Stimulated activated naive CD4-positive, alpha-beta T cell treated with Interleukin-2 at 50 U/mL for 16 hours (primary cell): ENCODE measurements around the gene ACAT1.
"Not testable (repeated sequence)": the region's sequence is repeated elsewhere in the genome, so short reads cannot be mapped to it uniquely, and the experiment has no call there.

Source experiments
- DNase-seq: peaks from one replicate; lab custom pipeline; 2025; lab: John Stamatoyannopoulos, UW

Gene ACAT1

DNA sequence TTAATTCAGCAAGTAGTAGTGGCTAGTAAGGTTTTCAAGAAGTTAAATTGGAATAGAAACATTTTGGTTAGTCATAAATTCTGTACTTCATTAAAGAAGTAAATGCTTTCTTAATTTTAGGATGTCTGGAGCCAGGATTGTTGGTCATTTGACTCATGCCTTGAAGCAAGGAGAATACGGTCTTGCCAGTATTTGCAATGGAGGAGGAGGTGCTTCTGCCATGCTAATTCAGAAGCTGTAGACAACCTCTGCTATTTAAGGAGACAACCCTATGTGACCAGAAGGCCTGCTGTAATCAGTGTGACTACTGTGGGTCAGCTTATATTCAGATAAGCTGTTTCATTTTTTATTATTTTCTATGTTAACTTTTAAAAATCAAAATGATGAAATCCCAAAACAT is 25.8 kb downstream of the ACAT1 start:
- DNase-seq = no peak

DNA sequence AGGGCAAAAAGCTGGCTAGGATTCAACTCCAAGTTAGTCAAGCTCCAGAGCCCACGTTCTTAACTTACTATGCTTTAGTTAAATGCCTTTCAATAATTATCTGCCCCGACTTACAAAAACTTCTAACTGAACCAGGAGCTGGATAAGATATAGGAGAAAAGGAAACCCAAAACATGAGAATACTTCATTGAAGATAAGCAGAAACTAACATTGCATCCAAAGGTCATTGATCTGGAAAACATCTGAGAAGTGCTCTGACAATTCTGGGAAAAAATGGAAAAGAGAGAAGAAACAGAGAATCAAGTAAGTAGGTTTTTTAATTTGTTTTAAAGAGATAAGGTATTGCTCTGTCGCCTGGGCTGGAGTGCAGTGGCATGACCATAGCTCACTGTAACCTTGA is 27.2 kb downstream of the ACAT1 start:
- no peak for DNase-seq

- no peak for DNase-seq
Observed at GRCh38 chr11:108154591-108154990, 33.2 kb downstream of the ACAT1 start.

GRCh38 chr11:108160970-108161566 is 39.7 kb downstream of the ACAT1 start:
- DNase-seq = no peak

- not testable (repeated sequence) for DNase-seq
Observed at GRCh38 chr11:108162878-108163277, 41.5 kb downstream of the ACAT1 start.

DNA sequence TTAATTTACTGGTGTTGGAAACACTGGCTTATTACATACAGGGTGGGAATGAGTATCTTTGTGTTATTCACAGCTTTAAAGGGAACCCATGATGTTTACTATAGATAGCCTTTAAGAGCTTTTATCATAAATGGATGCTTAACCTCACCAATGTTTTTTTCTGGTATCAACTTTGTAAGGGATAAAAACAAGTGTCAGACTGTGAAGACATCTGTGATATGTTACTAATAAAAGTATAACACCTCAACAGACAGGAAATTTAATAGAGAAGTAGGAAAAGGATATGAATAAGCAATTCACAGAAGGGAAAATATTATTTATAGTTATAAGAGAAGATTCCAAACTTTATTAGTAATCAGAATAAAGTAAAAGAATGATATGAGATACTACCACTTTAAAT is 46.3 kb downstream of the ACAT1 start:
- no peak for DNase-seq

DNA sequence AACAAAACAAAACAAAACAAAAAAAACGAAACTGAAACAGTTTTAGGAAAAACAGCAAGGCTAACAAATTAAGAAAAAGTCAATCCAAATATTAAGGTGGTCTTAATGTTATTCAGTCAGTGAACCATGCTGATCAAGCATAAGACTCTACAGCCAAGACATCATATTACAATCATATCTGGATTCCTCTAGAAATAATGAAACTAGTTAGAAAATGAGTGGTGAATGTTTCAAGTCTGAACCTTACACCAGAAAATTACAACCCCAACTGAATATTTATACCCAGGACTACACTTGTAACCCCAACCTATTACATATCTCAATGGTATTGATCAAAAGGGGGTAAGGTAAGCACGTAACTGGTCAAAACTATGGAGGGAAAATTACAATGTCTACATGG is 48.8 kb downstream of the ACAT1 start:
- no peak for DNase-seq

- no peak for DNase-seq
Observed at GRCh38 chr11:108177570-108177969, 56.2 kb downstream of the ACAT1 start.

DNA sequence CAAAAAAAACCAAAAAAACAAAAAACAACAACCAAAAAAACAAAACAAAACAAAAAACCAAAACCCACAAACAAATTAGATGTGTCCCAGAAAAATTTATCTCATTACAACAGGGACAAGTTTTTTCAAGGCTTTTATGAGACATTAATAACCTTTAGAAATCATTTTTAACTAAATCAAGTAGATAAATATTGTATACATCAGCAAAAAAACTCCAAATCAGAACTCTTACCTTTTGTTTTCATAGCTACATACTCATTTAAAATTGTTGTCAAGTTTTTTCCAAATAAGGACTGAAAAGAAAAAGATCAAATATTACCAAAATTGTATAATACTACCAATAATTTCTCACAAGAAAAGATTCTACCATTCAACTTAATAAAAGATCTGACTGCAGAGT is 72.4 kb downstream of the ACAT1 start:
- DNase-seq = no peak

GRCh38 chr11:108196901-108197300 is 75.5 kb downstream of the ACAT1 start:
- DNase-seq = no peak
